ENCODE results near the gene RPL7A.

RPL7A gene

GRCh38 chr9:133349965-133350616, 2.1 kb downstream of the RPL7A start:
- TF ChIP-seq ZNF274 (IDR thresholded peaks at IDR 0.05; ENCODE audit: low read depth, low read length), result no peak

GRCh38 chr9:133351526-133351907, 3.5 kb downstream of the RPL7A start:
- no peak for TF ChIP-seq ZNF274 (IDR thresholded peaks at IDR 0.05; ENCODE audit: low read depth, low read length)
- H3K4me3 ChIP-seq (ENCODE audit: low read length), result no peak overlapping the region

More at GRCh38 chr9:133349965-133350616, 2.1 kb downstream of the RPL7A start:
- H3K4me3 ChIP-seq (ENCODE audit: low read length), result peak overlapping the region; percentile 90; the same call in 1 of the 2 replicates

- no peak overlapping the region for H3K4me3 ChIP-seq (ENCODE audit: low read length)
- no peak for TF ChIP-seq ZNF274 (IDR thresholded peaks at IDR 0.05; ENCODE audit: low read depth, low read length)
Observed at GRCh38 chr9:133351908-133352634, 4.1 kb downstream of the RPL7A start.

GRCh38 chr9:133352635-133353340, 4.8 kb downstream of the RPL7A start:
- no peak for TF ChIP-seq ZNF274 (IDR thresholded peaks at IDR 0.05; ENCODE audit: low read depth, low read length)
- no peak overlapping the region for H3K4me3 ChIP-seq (ENCODE audit: low read length)

GRCh38 chr9:133353548-133353947, 5.5 kb downstream of the RPL7A start:
- H3K4me3 ChIP-seq (ENCODE audit: low read length), result no peak overlapping the region
- TF ChIP-seq ZNF274 (IDR thresholded peaks at IDR 0.05; ENCODE audit: low read depth, low read length), result no peak

- no peak overlapping the region for H3K4me3 ChIP-seq (ENCODE audit: low read length)
- TF ChIP-seq ZNF274 (IDR thresholded peaks at IDR 0.05; ENCODE audit: low read depth, low read length), result no peak
Observed at GRCh38 chr9:133354766-133355165, 6.7 kb downstream of the RPL7A start.

GRCh38 chr9:133355881-133356357, 7.9 kb downstream of the RPL7A start:
- H3K4me3 ChIP-seq (ENCODE audit: low read length), result peak overlapping the region; percentile 82
- no peak for TF ChIP-seq ZNF274 (IDR thresholded peaks at IDR 0.05; ENCODE audit: low read depth, low read length)

- no peak for TF ChIP-seq ZNF274 (IDR thresholded peaks at IDR 0.05; ENCODE audit: low read depth, low read length)
- H3K4me3 ChIP-seq (ENCODE audit: low read length), result peak within 1 kb of the TSS; percentile 82
Observed at GRCh38 chr9:133356391-133357091, 8.5 kb downstream of the RPL7A start, which contains the start of the genes SURF1 and SURF2. Gene SURF1 (minus strand): TSS chr9:133356487. CDS start chr9:133356453, 34 bp downstream. Gene SURF2 (plus strand): TSS chr9:133356550. CDS start chr9:133356593, 43 bp downstream.

GRCh38 chr9:133357656-133358055, 9.6 kb downstream of the RPL7A start:
- no peak overlapping the region; the same call in 1 of the 2 replicates for H3K4me3 ChIP-seq (ENCODE audit: low read length)
- TF ChIP-seq ZNF274 (IDR thresholded peaks at IDR 0.05; ENCODE audit: low read depth, low read length), result no peak

- no peak for TF ChIP-seq ZNF274 (IDR thresholded peaks at IDR 0.05; ENCODE audit: low read depth, low read length)
- no peak overlapping the region for H3K4me3 ChIP-seq (ENCODE audit: low read length)
Observed at GRCh38 chr9:133359399-133360175, 11.6 kb downstream of the RPL7A start.

GRCh38 chr9:133360400-133361393, 12.7 kb downstream of the RPL7A start:
- TF ChIP-seq ZNF274 (IDR thresholded peaks at IDR 0.05; ENCODE audit: low read depth, low read length), result no peak
- no peak overlapping the region for H3K4me3 ChIP-seq (ENCODE audit: low read length)

GRCh38 chr9:133361507-133362092, 13.6 kb downstream of the RPL7A start:
- TF ChIP-seq ZNF274 (IDR thresholded peaks at IDR 0.05; ENCODE audit: low read depth, low read length), result no peak
- no peak overlapping the region for H3K4me3 ChIP-seq (ENCODE audit: low read length)

Data from GM08714 (cell line).